ENCODE measurements around the gene XAB2. TPM values are rescaled to one million over a fixed set of nuclear protein-coding genes. Genes with fewer than 3 reads are reported as not detected.

XAB2 gene
- 21.5 to 26.3 TPM (median 25.6 TPM) in 5 replicates for total RNA-seq (2022; extraction: Qiagen RNA extraction)

GRCh38 chr19:7629347-7630054 lies at the start of gene XAB2, which contains the start of gene PET100:
XAB2 (minus strand) TSS chr19:7629545; CDS start chr19:7629527, 18 bp downstream.
PET100 (plus strand) TSS chr19:7629793; CDS start chr19:7629834, 41 bp downstream.

GRCh38 chr19:7676854-7677253 lies 47.5 kb upstream of the XAB2 start, which contains the start of gene MCEMP1:
MCEMP1 (plus strand) TSS chr19:7677090; CDS start chr19:7677121, 31 bp downstream.

GRCh38 chr19:7668842-7669241 lies 39.5 kb upstream of the XAB2 start, which contains the start of gene RETN:
RETN (plus strand) TSS chr19:7669049; CDS start chr19:7669327, 278 bp downstream.

GRCh38 chr19:7636691-7637373 lies 7.5 kb upstream of the XAB2 start, which contains the start of gene STXBP2:
STXBP2 (plus strand) TSS chr19:7637110; CDS start chr19:7637150, 40 bp downstream.

GRCh38 chr19:7633698-7634097 lies 4.4 kb upstream of the XAB2 start, which contains the start of gene PCP2:
PCP2 (minus strand) TSS chr19:7633719; CDS start chr19:7633457, 262 bp downstream.

GRCh38 chr19:7595466-7596133 lies 33.7 kb downstream of the XAB2 start, which contains the start of gene CAMSAP3:
CAMSAP3 (plus strand) TSS chr19:7595863; CDS start chr19:7596003, 140 bp downstream.

Other genes starting within 250 kb of the XAB2 start
- gene PEX11G, start 140.5 kb downstream of the XAB2 start, total RNA-seq (2022; extraction: Qiagen RNA extraction), result 1.3 to 2.6 TPM (median 1.6 TPM) in 5 replicates
- gene ZNF358, start 113.4 kb downstream of the XAB2 start, total RNA-seq (2022; extraction: Qiagen RNA extraction), result 16.4 to 21.2 TPM (median 18.2 TPM) in 5 replicates
- gene MCOLN1, start 106.9 kb downstream of the XAB2 start, total RNA-seq (2022; extraction: Qiagen RNA extraction), result 8.9 to 13.5 TPM (median 11.5 TPM) in 5 replicates
- gene PNPLA6, start 93.8 kb downstream of the XAB2 start, total RNA-seq (2022; extraction: Qiagen RNA extraction), result 23.0 to 39.6 TPM (median 34.5 TPM) in 5 replicates
- gene CAMSAP3, start 33.7 kb downstream of the XAB2 start, total RNA-seq (2022; extraction: Qiagen RNA extraction), result 4.0 to 6.3 TPM (median 5.3 TPM) in 5 replicates
- gene PET100, start 248 bp upstream of the XAB2 start, total RNA-seq (2022; extraction: Qiagen RNA extraction), result 46.3 to 68.9 TPM (median 59.4 TPM) in 5 replicates
- not detected in 5 replicates for gene PCP2, start 4.2 kb upstream of the XAB2 start, total RNA-seq (2022; extraction: Qiagen RNA extraction)
- 31.0 to 45.2 TPM (median 40.0 TPM) in 5 replicates for gene STXBP2, start 7.6 kb upstream of the XAB2 start, total RNA-seq (2022; extraction: Qiagen RNA extraction)
- not detected in 5 replicates for gene RETN, start 39.5 kb upstream of the XAB2 start, total RNA-seq (2022; extraction: Qiagen RNA extraction)
- not detected in 5 replicates for gene MCEMP1, start 47.5 kb upstream of the XAB2 start, total RNA-seq (2022; extraction: Qiagen RNA extraction)
- gene TRAPPC5, start 51.3 kb upstream of the XAB2 start, total RNA-seq (2022; extraction: Qiagen RNA extraction), result 45.4 to 107 TPM (median 106 TPM) in 5 replicates
- not detected in 5 replicates for gene FCER2, start 72.6 kb upstream of the XAB2 start, total RNA-seq (2022; extraction: Qiagen RNA extraction)
- not detected in 5 replicates for gene CLEC4G, start 102.6 kb upstream of the XAB2 start, total RNA-seq (2022; extraction: Qiagen RNA extraction)
- not detected in 5 replicates for gene CD209, start 118.0 kb upstream of the XAB2 start, total RNA-seq (2022; extraction: Qiagen RNA extraction)
- not detected in 5 replicates for gene CLEC4M, start 133.7 kb upstream of the XAB2 start, total RNA-seq (2022; extraction: Qiagen RNA extraction)
- gene EVI5L, start 200.7 kb upstream of the XAB2 start, total RNA-seq (2022; extraction: Qiagen RNA extraction), result 1.1 to 1.9 TPM (median 1.8 TPM) in 5 replicates
- 0.19 to 0.46 TPM (median 0.39 TPM) in 5 replicates for gene PRR36, start 244.8 kb upstream of the XAB2 start, total RNA-seq (2022; extraction: Qiagen RNA extraction)

Data from A549 treated with Mapracorat at 1 μM for 4 hours (cell line).